DOHH2 (cell line): ENCODE data around the gene SYT1.

ENCODE experiments used
- CTCF ChIP-seq: fragments of 200-600 bp; sonication (generic); IDR thresholded peaks from one replicate; pipeline ENCODE4 v1.5.1; 2014; ENCODE audit warnings: antibody characterized with exemption, mild to moderate bottlenecking, low read depth, low read length; ENCODE audit not compliant: poor library complexity, severe bottlenecking
- EZH2phosphoT487 ChIP-seq: fragments of 200-600 bp; sonication (generic); IDR thresholded peaks from 2 replicates; pipeline ENCODE4 v1.6.1; 2017; ENCODE audit warnings: borderline replicate concordance, mild to moderate bottlenecking, antibody characterized with exemption, low read length, moderate library complexity, mixed read lengths

GRCh38 chr12:79155683-79156082 is 291.1 kb downstream of the SYT1 start:
- no peak for TF ChIP-seq CTCF
- no peak for TF ChIP-seq EZH2phosphoT487
